Ramos (cell line): ENCODE data around the gene ZDHHC16.

Experiments used
- in situ Hi-C: fragments of 300-500 bp; cut with MboI; formaldehyde crosslinking; loops from one replicate; pipeline ENCODE4 v1.14.3; 2022; ENCODE audit warnings: low sequenced_read_pairs; ENCODE audit not compliant: unreplicated experiment

The ZDHHC16 gene

DNA sequence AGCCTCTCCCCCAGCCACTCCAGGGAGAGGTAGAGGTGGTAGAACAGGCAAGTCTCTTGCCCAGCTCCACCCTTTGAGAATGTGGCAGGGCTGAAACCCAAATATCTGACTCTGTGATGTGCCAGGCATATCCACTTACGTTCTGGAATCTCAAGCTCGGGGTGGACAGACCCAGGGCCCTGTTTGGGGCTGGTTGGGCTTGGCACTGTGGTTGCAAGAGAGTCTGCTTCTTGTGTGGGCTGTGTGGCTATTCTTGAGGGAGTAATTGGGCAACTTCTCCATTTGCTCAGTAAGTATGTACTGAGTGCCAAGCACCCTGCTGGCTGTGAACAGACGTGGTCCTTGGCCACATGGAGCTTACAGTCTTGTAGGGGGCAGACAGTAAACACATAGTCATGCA, 57.4 kb downstream of the ZDHHC16 start:
- in situ Hi-C loops: no loop called here

DNA sequence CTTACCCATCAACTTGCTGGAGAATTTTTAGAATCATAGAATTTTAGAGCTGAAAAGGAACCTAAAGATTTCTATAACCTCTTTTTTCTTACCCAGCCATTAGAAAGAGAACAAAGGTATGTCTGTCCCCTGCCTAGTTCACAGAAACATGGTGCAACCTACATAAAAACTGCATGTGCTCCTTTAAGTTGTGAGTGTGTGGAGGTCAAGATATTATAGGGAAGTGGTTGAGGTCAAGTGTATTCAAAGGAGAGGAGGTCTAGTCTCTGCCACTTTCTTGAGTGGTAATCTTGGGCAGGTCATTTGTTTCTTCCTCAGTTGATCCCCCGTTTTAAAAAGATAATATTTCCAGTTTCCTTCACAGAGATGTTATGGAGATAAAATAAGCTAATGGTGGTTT, 59.2 kb downstream of the ZDHHC16 start:
- in situ Hi-C loops: no loop called here

DNA sequence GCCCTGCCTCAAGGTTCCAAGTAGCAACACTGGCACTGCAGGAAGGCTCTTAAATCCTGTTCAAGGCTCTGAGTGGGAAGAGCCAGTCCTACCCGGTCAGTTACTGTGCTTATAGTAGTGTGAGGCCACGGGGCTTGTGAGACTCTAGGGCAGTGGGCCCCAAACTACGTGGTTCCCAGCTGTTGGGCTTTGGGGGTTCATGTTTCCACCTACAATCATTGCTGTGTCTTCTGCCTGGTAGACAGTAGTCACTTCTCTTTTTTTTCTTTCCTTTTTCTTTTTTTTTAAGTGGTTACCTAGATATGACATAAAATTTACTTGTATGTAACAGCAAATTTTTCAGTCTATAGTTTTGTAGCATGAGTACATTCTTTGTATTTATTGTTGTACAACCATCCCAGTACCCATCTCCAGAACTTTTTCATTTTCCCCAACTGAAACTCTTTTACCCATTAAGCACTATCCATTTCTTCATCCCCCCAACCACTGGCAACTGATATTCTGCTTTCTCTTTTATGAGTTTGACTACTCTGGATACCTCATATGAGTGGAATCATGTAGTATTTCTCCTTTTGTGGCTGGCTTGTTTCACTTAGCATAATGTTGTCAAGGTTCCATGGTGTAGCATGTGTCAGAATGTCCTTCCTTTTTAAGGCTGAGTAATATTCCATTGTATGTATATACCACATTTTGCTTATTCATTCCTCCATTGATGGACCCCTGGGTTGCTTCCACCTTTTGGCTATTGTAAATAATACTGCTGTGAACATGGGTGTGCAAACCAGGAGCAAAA, 60.4 kb downstream of the ZDHHC16 start:
- in situ Hi-C loops: no loop called here
